Activated CD8-positive, alpha-beta memory T cell treated with anti-CD3 and anti-CD28 coated beads, Interleukin-2, amount 10 ng/mL, durations not matched to agents 7 days and 5 days (primary cell): ENCODE results near the gene CNOT3. TPM values are rescaled to one million over a fixed set of nuclear protein-coding genes. Genes with fewer than 3 reads are reported as not detected.

Experiments used
- ATAC-seq: fragments of 150-1000 bp; cut with Tn5 transposase; one replicate; pipeline ENCODE4 v1.10.0; 2021; ENCODE audit warnings: moderate library complexity
- CTCF ChIA-PET: fragments of 350-600 bp; sonication (Branson Sonifier 250); formaldehyde crosslinking; loops from one replicate; lab custom pipeline; 2021; ENCODE audit warnings: antibody characterized with exemption; lab: Charles Lee
- DNase-seq: peaks from one replicate; pipeline ENCODE4 v3.0.0-alpha.2; 2020
- H3K27ac Mint-ChIP-seq: one replicate; pipeline ENCODE4 v1.8.0; 2021; ENCODE audit warnings: mild to moderate bottlenecking, mixed read lengths
- H3K27me3 Mint-ChIP-seq: one replicate; pipeline ENCODE4 v1.8.0; 2021; ENCODE audit warnings: mixed read lengths
- H3K36me3 Mint-ChIP-seq: one replicate; pipeline ENCODE4 v1.8.0; 2021; ENCODE audit warnings: mild to moderate bottlenecking, mixed read lengths
- H3K4me1 Mint-ChIP-seq: one replicate; pipeline ENCODE4 v1.8.0; 2021; ENCODE audit warnings: mixed read lengths
- H3K4me3 Mint-ChIP-seq: one replicate; pipeline ENCODE4 v1.8.0; 2021; ENCODE audit warnings: mild to moderate bottlenecking, moderate library complexity, mixed read lengths
- H3K9me3 Mint-ChIP-seq: one replicate; pipeline ENCODE4 v1.8.0; 2022; ENCODE audit warnings: low read depth, mixed read lengths
- total RNA-seq, 2 experiments: library from RNA; stranded (reverse); gene quantifications; one replicate each; pipeline ENCODE4 v1.2.3, GENCODE V29; 2021

The CNOT3 gene
- total RNA-seq, 2 experiments from 2014 or later: 67.5 to 83.1 TPM

DNA sequence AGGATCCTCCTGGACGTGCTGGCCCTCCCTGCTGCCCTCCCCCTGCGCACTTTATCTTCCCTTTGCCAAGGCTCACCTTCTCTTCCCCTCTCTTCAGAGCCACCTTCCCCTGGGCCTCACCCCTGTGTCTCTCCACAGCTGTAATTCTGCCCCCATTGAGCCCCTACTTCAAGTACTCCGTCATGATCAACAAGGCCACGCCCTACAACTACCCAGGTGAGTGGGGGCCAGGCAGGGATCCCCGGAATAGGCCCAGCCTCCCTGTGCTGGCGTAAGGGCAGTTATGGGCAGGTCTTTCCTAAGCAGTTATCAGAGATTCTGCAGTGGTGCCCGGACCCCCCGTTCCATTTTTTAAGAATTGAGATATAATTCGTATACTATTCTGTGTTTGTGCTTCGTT, 31.8 kb upstream of the CNOT3 start:
- H3K4me1 Mint-ChIP-seq: peaks cover 21% of the 10 kb centered on the region
- H3K27ac Mint-ChIP-seq: no peak overlapping the region
- ATAC-seq: no peak
- no peak overlapping the region for H3K4me3 Mint-ChIP-seq
- CTCF ChIA-PET: no interaction called here
- DNase-seq: no peak
- no peaks in the 10 kb centered on the region for H3K9me3 Mint-ChIP-seq
- no peaks in the 10 kb centered on the region for H3K27me3 Mint-ChIP-seq
- H3K36me3 Mint-ChIP-seq: peaks cover 35% of the 10 kb centered on the region

DNA sequence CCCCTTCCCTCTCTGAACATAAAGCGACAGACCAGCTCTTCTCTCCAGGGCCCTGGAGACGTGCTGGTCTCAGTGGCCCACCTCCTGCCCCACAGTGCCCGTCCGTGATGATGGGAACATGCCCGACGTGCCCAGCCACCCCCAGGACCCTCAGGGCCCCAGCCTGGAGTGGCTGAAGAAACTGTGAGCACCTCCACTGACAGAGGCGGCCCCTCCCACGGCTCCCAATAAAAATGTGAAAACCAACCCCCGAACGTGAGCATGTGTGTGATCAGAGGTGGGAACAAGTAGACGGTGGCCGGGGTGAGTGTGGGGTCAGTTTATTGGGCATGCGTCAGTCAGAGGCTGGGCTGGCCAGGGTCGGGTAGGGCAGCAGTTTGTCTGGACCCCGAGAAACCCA, 30.8 kb upstream of the CNOT3 start:
- no peak for ATAC-seq
- Mint-ChIP-seq H3K27ac (no peak overlapping the region), H3K27me3 (no peaks in the 10 kb centered on the region), H3K9me3 (no peaks in the 10 kb centered on the region), H3K4me1 (peaks cover 22% of the 10 kb centered on the region), H3K36me3 (peaks cover 38% of the 10 kb centered on the region), H3K4me3 (no peak overlapping the region)
- DNase-seq: no peak
- CTCF ChIA-PET: no interaction called here

DNA sequence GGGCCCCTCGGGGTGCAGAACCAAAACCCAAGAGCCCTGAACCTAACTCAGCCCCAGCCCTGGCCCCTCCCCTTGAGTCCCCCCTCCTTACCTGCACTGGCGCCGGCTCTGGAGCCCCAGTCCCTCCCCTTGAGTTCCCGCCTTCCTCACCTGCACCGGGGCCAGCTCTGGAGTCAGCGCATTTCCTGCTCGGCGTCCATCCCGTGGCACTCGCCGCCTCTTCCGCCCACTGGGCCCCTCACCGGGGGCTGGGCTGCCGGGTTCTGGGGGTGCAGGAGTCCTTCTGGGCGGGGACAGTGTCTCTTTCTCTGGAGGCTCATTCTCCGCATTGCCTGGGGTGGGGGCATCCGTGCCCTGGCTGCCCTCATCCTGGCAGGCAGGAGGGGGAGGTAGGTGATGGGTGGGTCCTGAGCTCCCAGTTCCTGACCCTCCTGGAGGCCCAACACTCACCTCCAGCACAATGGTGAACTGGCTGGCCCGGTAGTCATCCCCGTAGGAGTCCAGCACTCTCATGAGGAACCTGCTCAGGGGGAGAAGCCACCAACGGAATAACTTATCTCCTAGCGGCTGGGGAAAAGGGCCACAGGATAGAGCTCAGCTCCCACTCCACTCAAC, 29.6 kb upstream of the CNOT3 start:
- Mint-ChIP-seq H3K4me1 (peaks cover 15% of the 10 kb centered on the region), H3K9me3 (no peaks in the 10 kb centered on the region), H3K4me3 (no peak overlapping the region), H3K27ac (no peak overlapping the region), H3K36me3 (peaks cover 38% of the 10 kb centered on the region), H3K27me3 (no peaks in the 10 kb centered on the region)
- no peak for ATAC-seq
- CTCF ChIA-PET: no interaction called here
- no peak for DNase-seq

DNA sequence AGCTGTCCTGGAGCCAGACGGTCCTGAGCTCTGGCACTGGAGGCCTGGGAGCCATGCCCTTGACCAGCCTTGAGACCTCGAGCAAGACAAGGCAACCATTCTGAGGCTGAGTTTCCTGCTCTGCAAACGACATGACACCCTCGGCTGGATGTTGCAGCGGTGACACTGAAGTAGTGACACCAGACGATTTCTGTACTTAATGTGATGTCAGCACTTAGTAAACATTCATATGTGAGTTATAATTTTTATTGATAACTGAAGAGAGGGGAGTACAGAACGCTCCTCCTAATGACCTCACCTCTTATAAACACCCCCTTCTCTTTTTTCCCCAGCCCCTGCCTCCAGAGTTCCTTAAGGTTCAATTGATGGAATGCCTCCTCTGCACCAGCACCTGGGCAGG, 29.1 kb upstream of the CNOT3 start:
- Mint-ChIP-seq H3K27me3 (no peaks in the 10 kb centered on the region), H3K9me3 (no peaks in the 10 kb centered on the region), H3K27ac (no peak overlapping the region), H3K4me1 (peaks cover 14% of the 10 kb centered on the region), H3K4me3 (no peak overlapping the region), H3K36me3 (peaks cover 42% of the 10 kb centered on the region)
- no peak for ATAC-seq
- CTCF ChIA-PET: no interaction called here
- no peak for DNase-seq

DNA sequence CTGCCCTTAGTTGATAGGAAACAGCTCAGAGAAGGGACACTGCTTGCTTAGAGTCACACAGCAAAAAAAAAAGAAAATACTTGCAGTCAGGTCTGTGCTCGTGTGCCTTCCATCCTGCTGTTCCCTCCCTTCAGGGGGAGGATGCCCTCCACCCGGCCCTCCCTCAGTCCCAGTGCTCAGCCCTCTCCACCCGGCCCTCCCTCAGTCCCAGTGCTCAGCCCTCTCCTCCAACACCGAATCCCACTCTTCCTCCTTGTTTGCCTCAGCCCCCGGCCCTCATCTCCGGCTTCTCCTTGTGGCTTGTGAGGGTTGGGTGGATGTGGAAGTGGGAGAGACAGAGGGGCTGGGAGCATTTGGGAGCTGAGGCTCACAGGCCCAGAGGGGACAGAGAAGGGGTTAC, 27.9 kb upstream of the CNOT3 start:
- DNase-seq: no peak
- H3K27ac Mint-ChIP-seq: no peak overlapping the region
- no peak for ATAC-seq
- H3K36me3 Mint-ChIP-seq: peaks cover 44% of the 10 kb centered on the region
- no peak overlapping the region for H3K4me3 Mint-ChIP-seq
- CTCF ChIA-PET: interaction anchor here (0.5 kb wide), 1 partner anchor 27 kb away, joined by 3 read pairs; no protein-coding TSS in a partner anchor
- H3K27me3 Mint-ChIP-seq: no peaks in the 10 kb centered on the region
- H3K9me3 Mint-ChIP-seq: no peaks in the 10 kb centered on the region
- H3K4me1 Mint-ChIP-seq: peaks cover 18% of the 10 kb centered on the region

DNA sequence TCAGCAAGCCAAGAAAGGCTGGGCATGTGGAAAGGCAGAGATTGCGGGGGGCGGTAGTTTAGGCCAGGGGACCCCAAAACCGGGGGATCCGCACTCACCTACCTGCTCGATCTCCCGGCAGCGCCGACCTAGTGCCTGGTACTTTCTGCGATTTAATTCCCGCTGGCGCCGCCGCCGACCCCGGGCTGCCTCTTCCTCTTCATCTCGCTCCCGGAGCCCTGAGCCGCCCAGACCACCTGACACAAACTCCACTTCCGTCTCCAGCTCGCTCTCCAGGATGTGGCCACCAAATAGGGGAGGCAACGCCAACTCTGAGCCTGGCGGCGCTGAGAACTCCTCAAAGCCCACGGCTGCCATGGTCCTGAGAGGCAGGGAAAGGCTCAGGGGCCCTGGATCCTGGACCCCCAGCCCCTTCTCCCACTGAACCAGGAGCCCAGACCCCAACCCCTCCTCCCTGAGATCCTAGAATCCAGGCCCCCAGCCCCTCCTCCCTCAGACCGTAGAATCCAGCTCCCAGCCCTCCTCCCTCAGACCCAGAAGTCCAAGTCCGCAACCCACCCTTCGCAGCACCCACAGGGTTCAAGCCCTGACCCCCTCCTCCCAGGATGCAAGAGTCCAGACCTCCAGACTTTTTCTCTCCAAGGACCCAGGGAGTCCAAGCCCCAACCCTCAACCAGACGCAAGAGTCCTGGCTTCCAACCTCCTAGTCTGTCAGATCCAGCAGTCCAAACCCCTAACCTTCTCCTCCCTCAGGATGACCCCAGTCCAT, 23.0 kb upstream of the CNOT3 start:
- Mint-ChIP-seq H3K27ac (peak overlapping the region; percentile 96), H3K36me3 (peaks cover 26% of the 10 kb centered on the region), H3K4me3 (peak overlapping the region; percentile 93), H3K27me3 (no peaks in the 10 kb centered on the region), H3K4me1 (peaks cover 34% of the 10 kb centered on the region), H3K9me3 (no peaks in the 10 kb centered on the region)
- peak; percentile 87 for DNase-seq
- peak; percentile 62 for ATAC-seq
- CTCF ChIA-PET: interaction anchor here (0.7 to 2.6 kb wide), 6 partner anchors 12 to 232 kb away, joined by 3 to 9 read pairs (median 6); partner anchors contain the start of genes CNOT3, LENG1, MBOAT7 and NDUFA3

DNA sequence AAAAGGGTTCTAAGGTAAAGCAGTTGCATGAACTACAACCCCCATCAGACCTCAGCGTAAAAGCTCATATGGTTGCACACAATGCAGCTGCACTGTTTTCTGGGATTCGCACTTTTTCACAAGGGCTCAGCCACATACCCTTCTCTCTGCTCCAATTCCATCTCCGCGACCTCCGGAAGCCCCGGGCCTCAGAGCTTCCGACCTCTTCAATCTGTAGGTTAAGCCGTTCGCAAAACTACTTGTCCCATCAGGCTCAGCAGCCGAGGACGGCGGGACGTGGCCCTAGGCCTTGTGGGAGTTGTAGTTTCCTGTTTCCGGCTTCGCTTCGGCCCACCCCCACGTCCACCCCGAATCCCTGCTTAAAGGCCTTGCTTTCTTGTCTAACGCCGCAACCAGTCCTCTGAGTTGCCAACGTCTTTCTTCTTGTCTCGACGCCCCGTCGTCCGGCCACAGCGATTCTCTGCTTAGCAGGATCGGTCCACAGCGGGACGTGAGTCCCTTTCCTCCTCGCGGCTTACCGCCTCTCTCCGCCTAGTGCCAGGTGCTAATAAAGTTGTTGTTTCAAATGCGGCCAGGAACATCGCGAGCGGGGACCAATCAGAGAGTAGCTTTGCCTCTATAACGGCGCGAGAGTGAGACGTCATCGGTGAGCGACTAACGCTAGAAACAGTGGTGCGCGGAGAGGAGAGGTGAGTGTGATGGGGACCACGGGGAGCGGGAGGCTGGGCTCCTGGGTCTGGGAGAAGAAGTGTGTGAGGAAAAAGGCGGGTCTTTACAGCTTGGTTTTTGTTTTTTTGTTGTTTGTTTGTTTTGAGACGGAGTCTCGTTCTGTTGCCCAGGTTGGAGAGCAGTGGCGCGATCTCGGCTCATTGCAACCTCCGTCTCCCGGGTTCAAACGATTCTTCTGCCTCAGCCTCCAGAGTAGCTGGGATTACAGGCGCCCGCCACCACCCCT, 22.2 kb upstream of the CNOT3 start, which contains the start of the genes PRPF31 and TFPT:
Gene PRPF31, plus strand, starts transcription at position 646 of the 955 bp plus-strand sequence. CDS start 2,525 bp downstream, outside the sequence.
Gene TFPT, minus strand, starts transcription at position 549 of the 955 bp plus-strand sequence. Its CDS starts 388 bp downstream, at position 161.
- Mint-ChIP-seq H3K4me1 (peaks cover 33% of the 10 kb centered on the region), H3K36me3 (peaks cover 24% of the 10 kb centered on the region), H3K27me3 (no peaks in the 10 kb centered on the region), H3K9me3 (no peaks in the 10 kb centered on the region), H3K27ac (peak within 1 kb of the TSS; percentile 96), H3K4me3 (peak within 1 kb of the TSS; percentile 93)
- CTCF ChIA-PET: interaction anchor here (0.7 to 2.6 kb wide), 7 partner anchors 11 to 233 kb away, joined by 3 to 9 read pairs (median 6); partner anchors contain the start of genes CNOT3, LENG1, MBOAT7 and NDUFA3
- DNase-seq: peak; percentile 98
- ATAC-seq: peak; percentile 91

DNA sequence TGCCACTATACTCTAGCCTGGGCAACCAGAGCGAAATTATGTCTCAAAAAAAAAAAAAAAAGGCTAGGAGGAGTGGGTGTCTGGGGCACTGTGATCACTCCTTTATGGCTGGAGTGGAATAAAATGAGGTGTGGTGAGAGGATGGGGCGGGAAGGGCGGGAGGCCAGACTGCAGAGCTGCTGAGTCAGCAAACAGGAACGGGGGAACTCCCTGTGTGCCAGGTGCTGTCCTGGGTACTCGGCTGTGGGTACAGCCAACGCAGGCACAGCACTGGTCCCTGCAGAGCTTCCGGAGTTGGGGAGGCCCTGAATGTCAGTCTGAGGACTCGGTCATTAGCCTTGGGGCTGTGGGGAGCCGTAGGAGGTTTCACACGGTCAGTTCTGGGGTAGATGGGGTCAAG, 16.3 kb upstream of the CNOT3 start:
- Mint-ChIP-seq H3K27me3 (no peaks in the 10 kb centered on the region), H3K9me3 (no peaks in the 10 kb centered on the region), H3K4me3 (no peak overlapping the region), H3K27ac (no peak overlapping the region), H3K36me3 (peaks cover 16% of the 10 kb centered on the region), H3K4me1 (peaks cover 12% of the 10 kb centered on the region)
- CTCF ChIA-PET: no interaction called here
- ATAC-seq (no peak), DNase-seq (no peak)

DNA sequence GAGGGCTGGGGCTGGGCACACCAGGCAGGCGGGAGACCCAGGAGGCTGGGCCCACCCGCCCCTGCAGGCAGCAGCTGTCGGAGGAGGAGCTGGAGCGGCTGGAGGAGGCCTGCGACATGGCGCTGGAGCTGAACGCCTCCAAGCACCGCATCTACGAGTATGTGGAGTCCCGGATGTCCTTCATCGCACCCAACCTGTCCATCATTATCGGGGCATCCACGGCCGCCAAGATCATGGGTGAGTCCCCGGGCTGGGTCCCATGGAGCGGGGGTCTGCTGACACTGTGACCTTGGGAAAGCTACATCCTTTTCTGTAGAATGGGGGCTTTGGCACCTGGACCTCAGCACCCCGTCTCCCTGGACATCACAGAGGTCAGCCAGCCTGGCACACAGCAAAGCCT, 13.9 kb upstream of the CNOT3 start:
- CTCF ChIA-PET: interaction anchor here (1.0 kb wide), 1 partner anchor 9 kb away, joined by 3 read pairs; no protein-coding TSS in a partner anchor
- no peaks in the 10 kb centered on the region for H3K27me3 Mint-ChIP-seq

DNA sequence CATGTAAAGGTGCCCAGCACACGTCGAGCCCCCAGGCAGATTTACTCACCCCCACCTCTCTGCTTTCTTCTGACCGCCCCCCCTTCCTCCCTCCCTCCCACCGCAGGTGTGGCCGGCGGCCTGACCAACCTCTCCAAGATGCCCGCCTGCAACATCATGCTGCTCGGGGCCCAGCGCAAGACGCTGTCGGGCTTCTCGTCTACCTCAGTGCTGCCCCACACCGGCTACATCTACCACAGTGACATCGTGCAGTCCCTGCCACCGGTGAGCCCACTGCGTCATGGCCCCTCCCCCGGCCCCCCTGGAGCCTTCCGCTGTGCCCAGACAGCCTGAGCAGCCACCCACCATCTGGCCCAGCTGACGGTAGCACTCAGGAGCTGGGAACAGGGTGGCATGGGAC, 13.2 kb upstream of the CNOT3 start:
- Mint-ChIP-seq H3K4me3 (no peak overlapping the region), H3K27ac (no peak overlapping the region), H3K27me3 (no peaks in the 10 kb centered on the region), H3K36me3 (peaks cover 18% of the 10 kb centered on the region), H3K4me1 (no peaks in the 10 kb centered on the region), H3K9me3 (no peaks in the 10 kb centered on the region)
- ATAC-seq (no peak), DNase-seq (no peak)
- CTCF ChIA-PET: interaction anchor here (1.0 kb wide), 1 partner anchor 9 kb away, joined by 3 read pairs; no protein-coding TSS in a partner anchor

More for the DNA sequence above, 13.9 kb upstream of the CNOT3 start:
- DNase-seq: no peak
- ATAC-seq: no peak
- Mint-ChIP-seq H3K9me3 (no peaks in the 10 kb centered on the region), H3K4me1 (no peaks in the 10 kb centered on the region), H3K4me3 (no peak overlapping the region), H3K36me3 (peaks cover 18% of the 10 kb centered on the region), H3K27ac (no peak overlapping the region)

DNA sequence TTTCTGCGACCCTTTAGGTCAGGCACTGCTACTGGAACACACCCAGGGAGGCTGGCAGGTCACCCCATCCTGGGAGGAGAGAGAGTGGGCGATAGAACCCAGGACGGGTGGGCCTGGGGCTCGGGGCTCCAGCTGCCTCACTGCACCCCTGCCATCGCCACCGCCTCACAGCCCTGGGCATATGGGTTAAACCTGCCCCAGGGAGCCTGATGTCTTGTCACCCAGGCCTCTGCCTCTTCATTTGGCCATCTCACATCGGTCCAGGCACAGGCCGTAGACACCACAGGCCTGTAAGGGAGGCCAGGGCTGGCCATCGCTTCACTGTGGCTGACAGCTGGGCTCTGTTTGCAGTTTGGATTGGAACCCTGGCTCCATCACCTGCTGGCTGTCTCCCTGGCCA, 11.8 kb upstream of the CNOT3 start:
- H3K27me3 Mint-ChIP-seq: no peaks in the 10 kb centered on the region
- CTCF ChIA-PET: no interaction called here

DNA sequence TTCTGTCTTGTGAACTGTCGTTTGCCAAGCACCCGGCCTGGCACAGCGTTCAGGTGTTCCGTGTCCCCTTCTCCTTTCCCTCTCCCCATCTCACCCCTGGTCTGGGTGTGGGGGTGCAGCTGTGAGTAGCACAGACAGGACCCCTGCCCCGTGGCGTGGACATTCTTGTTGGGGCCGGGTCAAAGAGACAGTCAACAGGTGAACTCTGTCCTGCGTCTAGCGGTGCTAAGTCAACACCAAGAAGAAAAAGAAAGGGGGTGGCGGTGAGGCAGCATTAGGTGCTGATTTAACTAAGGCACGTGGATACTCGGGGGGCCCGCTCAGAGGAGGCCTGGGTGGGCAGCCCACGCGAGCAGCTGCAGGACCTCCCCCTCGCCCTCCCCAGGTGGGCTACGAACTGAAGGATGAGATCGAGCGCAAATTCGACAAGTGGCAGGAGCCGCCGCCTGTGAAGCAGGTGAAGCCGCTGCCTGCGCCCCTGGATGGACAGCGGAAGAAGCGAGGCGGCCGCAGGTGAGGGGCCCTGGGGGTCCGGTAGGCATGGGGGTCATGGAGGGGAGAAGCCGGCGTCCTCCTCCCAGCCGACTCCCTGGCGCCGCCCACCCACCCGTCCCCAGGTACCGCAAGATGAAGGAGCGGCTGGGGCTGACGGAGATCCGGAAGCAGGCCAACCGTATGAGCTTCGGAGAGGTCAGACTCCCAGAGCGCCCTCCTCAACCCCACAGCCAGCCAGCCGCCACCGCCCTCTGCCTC, 9.7 kb upstream of the CNOT3 start:
- Mint-ChIP-seq H3K4me1 (no peaks in the 10 kb centered on the region), H3K27ac (no peak overlapping the region), H3K9me3 (no peaks in the 10 kb centered on the region), H3K4me3 (no peak overlapping the region), H3K27me3 (no peaks in the 10 kb centered on the region), H3K36me3 (peaks cover 8% of the 10 kb centered on the region)
- ATAC-seq (no peak), DNase-seq (no peak)
- CTCF ChIA-PET: no interaction called here

More for the DNA sequence above, 11.8 kb upstream of the CNOT3 start:
- H3K4me3 Mint-ChIP-seq: no peak overlapping the region
- DNase-seq: no peak
- no peak overlapping the region for H3K27ac Mint-ChIP-seq
- peaks cover 14% of the 10 kb centered on the region for H3K36me3 Mint-ChIP-seq
- no peaks in the 10 kb centered on the region for H3K4me1 Mint-ChIP-seq
- H3K9me3 Mint-ChIP-seq: no peaks in the 10 kb centered on the region
- ATAC-seq: no peak
